Testis (tissue), 2 donors: ENCODE measurements around the gene S1PR5.

ENCODE experiments used
- CTCF ChIP-seq, 3 experiments: fragments of 450-650 bp in 2 of 3; fragments of 200-600 bp in 1 of 3; sonication (generic) in 1 of 3; IDR thresholded peaks; one replicate each; pipeline ENCODE4 v1.5.1; 2016 to 2019; ENCODE audit warnings: antibody characterized with exemption in 3 of 3, mild to moderate bottlenecking in 2 of 3, moderate library complexity in 1 of 3
- POLR2A ChIP-seq: fragments of 450-650 bp; IDR thresholded peaks from one replicate; pipeline ENCODE4 v1.6.1; 2017; ENCODE audit warnings: antibody characterized with exemption, mild to moderate bottlenecking, moderate library complexity

GRCh38 chr19:10491472-10492047, 25.7 kb downstream of the S1PR5 start:
- TF ChIP-seq CTCF (IDR thresholded peaks at IDR 0.05) (no peak), POLR2A (no peak)
